ENCODE measurements around the gene NFATC2IP.

GRCh38 chr16:28910086-28911031, 40.4 kb upstream of the NFATC2IP start:
- TF ChIP-seq CTCF (IDR thresholded peaks at IDR 0.05) (no peak), POLR2A (IDR thresholded peaks at IDR 0.05) (no peak), EP300 (IDR thresholded peaks at IDR 0.05) (no peak)

All from tibial nerve (tissue), 4 donors.